K562 (cell line): ENCODE measurements around the gene PCCA. TPM values are rescaled to one million over a fixed set of nuclear protein-coding genes. Genes with fewer than 3 reads are reported as not detected.

Source experiments
- ATAC-seq: fragments of 200-7000 bp; cut with Tn5 transposase; 3 replicates; pipeline ENCODE4 v1.9.1; 2020; ENCODE audit warnings: moderate library complexity
- BruUV-seq: library from RNA; stranded (reverse); fragments of 400-500 nt; replicated peaks from 2 replicates; lab custom pipeline; 2021; lab: Mats Ljungman, UMichigan
- CTCF ChIA-PET: fragments of 300-600 bp; formaldehyde crosslinking; extraction: SDS; loops from one replicate; lab custom pipeline; 2021; ENCODE audit warnings: low intra/inter-chr PET ratio; lab: Yijun Ruan, JAX
- POLR2A ChIA-PET: fragments of 300-600, 350-650 bp; sonication (Branson Sonifier 250); formaldehyde crosslinking; extraction: SDS; loops from one replicate; lab custom pipeline; 2021; ENCODE audit warnings: antibody characterized with exemption, inconsistent platforms; lab: Yijun Ruan, JAX
- DNase-seq, 4 experiments: peaks; one replicate each; pipeline versions ENCODE4 v3.0.0 to v3.0.0-alpha.2; 2011 to 2018; ENCODE audit warnings: low spot score in 3 of 4, mixed read lengths in 3 of 4; ENCODE audit errors: extremely low read depth in 1 of 4
- FAIRE-seq: peaks from 2 replicates; lab custom pipeline; 2011; peaks lifted over from hg19 to GRCh38; lab: Jason Lieb, UNC
- H2AFZ ChIP-seq: 2 replicates; pipeline ENCODE4 v1.6.0; 2011; ENCODE audit warnings: low read depth, low read length, control low read depth, inconsistent platforms
- H3K27ac ChIP-seq: fragments of 200-600 bp; 3 replicates; pipeline ENCODE4 v1.8.0; 2011; ENCODE audit warnings: low read depth, mild to moderate bottlenecking, control low read depth, inconsistent platforms, low read length, moderate library complexity, mixed read lengths; ENCODE audit errors: extremely low read depth
- H3K27me3 ChIP-seq, 2 experiments: fragments of 300-600 bp in 1 of 2; 2 replicates in 1 of 2; 3 replicates in 1 of 2; pipeline versions ENCODE4 v1.6.0 to v1.8.0; 2011; ENCODE audit warnings: inconsistent platforms in 2 of 2, low read length in 2 of 2, mild to moderate bottlenecking in 1 of 2, mixed read lengths in 1 of 2, moderate library complexity in 1 of 2; ENCODE audit not compliant: control insufficient read depth in 2 of 2, insufficient read depth in 2 of 2
- H3K36me3 ChIP-seq: fragments of 300-600 bp; 3 replicates; pipeline ENCODE4 v1.8.0; 2011; ENCODE audit warnings: mild to moderate bottlenecking, low read length, inconsistent platforms; ENCODE audit not compliant: control insufficient read depth, insufficient read depth
- H3K4me1 ChIP-seq, 2 experiments: fragments of 200-600 bp in 1 of 2; replicated peaks in 1 of 2; 2 replicates in 1 of 2; 3 replicates in 1 of 2; pipeline versions ENCODE4 v1.5.1 to v1.8.0; 2011; ENCODE audit warnings: inconsistent platforms in 2 of 2, low read length in 2 of 2, mild to moderate bottlenecking in 1 of 2, mixed read lengths in 1 of 2, moderate library complexity in 1 of 2; ENCODE audit not compliant: control insufficient read depth in 2 of 2, insufficient read depth in 2 of 2
- H3K4me2 ChIP-seq: 2 replicates; pipeline ENCODE4 v1.6.1; 2011; ENCODE audit warnings: low read length, control low read depth, inconsistent platforms, mixed read lengths; ENCODE audit not compliant: insufficient read depth
- H3K4me3 ChIP-seq: fragments of 200-600 bp; sonication (generic), shearing (Covaris generic); 2 replicates; pipeline ENCODE4 v1.5.1; 2016; ENCODE audit warnings: control low read depth, inconsistent platforms
- H3K79me2 ChIP-seq: fragments of 200-600 bp; 3 replicates; pipeline ENCODE4 v1.8.0; 2011; ENCODE audit warnings: low read length, inconsistent platforms; ENCODE audit not compliant: control insufficient read depth, insufficient read depth
- H3K9ac ChIP-seq, 2 experiments: 2 replicates each; pipeline versions ENCODE4 v1.6.0 to v1.6.1; 2011; ENCODE audit warnings: low read depth in 2 of 2, low read length in 2 of 2, control low read depth in 1 of 2, inconsistent platforms in 1 of 2, mild to moderate bottlenecking in 1 of 2, mixed read lengths in 1 of 2; ENCODE audit not compliant: insufficient read depth in 1 of 2
- H3K9me1 ChIP-seq: one replicate; pipeline ENCODE4 v1.6.0; 2011; ENCODE audit warnings: inconsistent platforms, mild to moderate bottlenecking, low read length, moderate library complexity; ENCODE audit not compliant: control insufficient read depth, insufficient read depth
- H3K9me3 ChIP-seq: replicated peaks from 2 replicates; pipeline ENCODE4 v1.5.1; 2011; ENCODE audit warnings: low read depth, low read length, inconsistent platforms; ENCODE audit not compliant: control insufficient read depth, insufficient read depth
- H4K20me1 ChIP-seq: replicated peaks from 2 replicates; pipeline ENCODE4 v1.6.1; 2011; ENCODE audit warnings: low read length, inconsistent platforms, mixed read lengths; ENCODE audit not compliant: control insufficient read depth, insufficient read depth
- FOXK2 ChIP-seq, 2 experiments: fragments of 450-650 bp; IDR thresholded peaks in 1 of 2; conservative IDR thresholded peaks in 1 of 2; 2 replicates each; pipeline ENCODE4 v1.6.1; 2016; ENCODE audit warnings: low read depth in 2 of 2, mild to moderate bottlenecking in 1 of 2
- KAT8 ChIP-seq: fragments of 450-650 bp; IDR thresholded peaks from 2 replicates; pipeline ENCODE4 v1.6.1; 2016; ENCODE audit warnings: low read depth, mild to moderate bottlenecking
- KDM4B ChIP-seq, 2 experiments: fragments of 450-650 bp in 1 of 2; sonication (generic) in 1 of 2; IDR thresholded peaks; 2 replicates each; pipeline ENCODE4 v1.6.1; 2016 to 2017; ENCODE audit warnings: borderline replicate concordance in 2 of 2, antibody characterized with exemption in 1 of 2, low read depth in 1 of 2, mild to moderate bottlenecking in 1 of 2
- KLF6 ChIP-seq: fragments of 250-450 bp; sonication (Bioruptor Pico); IDR thresholded peaks from 2 replicates; pipeline ENCODE4 v1.4.0; 2020; ENCODE audit warnings: mild to moderate bottlenecking, moderate library complexity, borderline replicate concordance
- MED1 ChIP-seq: sonication (generic); formaldehyde crosslinking; IDR thresholded peaks from 2 replicates; pipeline ENCODE4 v1.8.1; 2023; ENCODE audit warnings: missing genetic modification reagents, borderline replicate concordance
- NR2C1 ChIP-seq, 2 experiments: fragments of 450-650 bp; IDR thresholded peaks; 2 replicates each; pipeline ENCODE4 v1.6.1; 2017; ENCODE audit warnings: mild to moderate bottlenecking in 2 of 2, antibody characterized with exemption in 1 of 2, inconsistent platforms in 1 of 2, missing compliant biosample characterization in 1 of 2, missing genetic modification characterization in 1 of 2
- RBM22 ChIP-seq: fragments of 200-400 bp; formaldehyde crosslinking; IDR thresholded peaks from 2 replicates; pipeline ENCODE4 v1.6.1; 2018; ENCODE audit warnings: low read length, low read depth; ENCODE audit not compliant: poor library complexity, severe bottlenecking
- SREBF2 ChIP-seq: sonication (generic); formaldehyde crosslinking; IDR thresholded peaks from 2 replicates; pipeline ENCODE4 v1.4.0; 2020; ENCODE audit warnings: mild to moderate bottlenecking, missing genetic modification reagents
- TARDBP ChIP-seq: fragments of 450-650 bp; IDR thresholded peaks from 2 replicates; pipeline ENCODE4 v1.6.1; 2016
- ZNF174 ChIP-seq: fragments of 250-450 bp; sonication (Bioruptor Pico); IDR thresholded peaks from 2 replicates; pipeline ENCODE4 v1.4.0; 2020; ENCODE audit warnings: mild to moderate bottlenecking
- ZNF253 ChIP-seq: fragments of 250-450 bp; sonication (Bioruptor Pico); conservative IDR thresholded peaks from 2 replicates; pipeline ENCODE4 v1.6.1; 2021; ENCODE audit warnings: mild to moderate bottlenecking
- WGBS: fragments of 100-300 bp; shearing (Covaris generic); methylation state at CpG from one replicate; pipeline ENCODE4 v1.1.6; 2016; ENCODE audit warnings: low coverage, mixed read lengths; ENCODE audit not compliant: insufficient coverage; ENCODE audit errors: missing lambda C conversion rate; 5-methylcytosine and 5-hydroxymethylcytosine counted together
- in situ Hi-C: fragments of 300-500 bp; cut with MboI; formaldehyde crosslinking; loops from 4 replicates; pipeline ENCODE4 v1.15.0; 2018; ENCODE audit warnings: inconsistent platforms, mixed read lengths
- intact Hi-C: fragments of 100-400 bp; cut with micrococcal nuclease; formaldehyde crosslinking; loops from 2 replicates; pipeline ENCODE4 v1.14.2; 2022
- polyA plus RNA-seq, 8 experiments: library from polyadenylated mRNA; depleted of rRNA in 4 of 8; stranded (reverse) in 5 of 8; unstranded in 3 of 8; fragments of >200 nt; fragmentation: Nextera tagmentation in 2 of 8; fragmentation: Illumina TruSeq in 1 of 8; extraction: Ambion mirVana in 2 of 8; extraction: Trizol in 1 of 8; gene quantifications; 2 replicates each; pipeline versions ENCODE4 v1.2.1 to v1.2.3, GENCODE V29; 2011 to 2014; ENCODE audit warnings: inconsistent platforms in 1 of 8, missing spikeins in 1 of 8
- total RNA-seq, 7 experiments: library from RNA; depleted of rRNA in 6 of 7; stranded (reverse); fragments of >200 nt in 6 of 7; fragmentation: Illumina TruSeq in 2 of 7; extraction: Trizol in 2 of 7; gene quantifications; 2 replicates each; pipeline versions ENCODE4 v1.2.1 to v1.2.3, GENCODE V29; 2011 to 2021; ENCODE audit warnings: low replicate concordance in 1 of 7
- TF ChIP-seq, protein P1 (sequence below), 2 experiments: fragments of 450-650 bp; conservative IDR thresholded peaks; 2 replicates each; pipeline ENCODE4 v1.6.1; 2017; ENCODE audit warnings: mild to moderate bottlenecking in 2 of 2, moderate library complexity in 2 of 2
- TF ChIP-seq, protein P2 (sequence below): IDR thresholded peaks from 2 replicates; pipeline ENCODE4 v1.6.1; 2012; ENCODE audit warnings: low read depth, low read length, improper control_type of control experiment, borderline replicate concordance

Gene PCCA
- total and polyA plus RNA-seq, 9 of the 15 experiments (the other 6 are each of a cell fraction or from before 2014, with no cell fraction given): 5.2 to 14.1 (median 9.7) TPM

DNA sequence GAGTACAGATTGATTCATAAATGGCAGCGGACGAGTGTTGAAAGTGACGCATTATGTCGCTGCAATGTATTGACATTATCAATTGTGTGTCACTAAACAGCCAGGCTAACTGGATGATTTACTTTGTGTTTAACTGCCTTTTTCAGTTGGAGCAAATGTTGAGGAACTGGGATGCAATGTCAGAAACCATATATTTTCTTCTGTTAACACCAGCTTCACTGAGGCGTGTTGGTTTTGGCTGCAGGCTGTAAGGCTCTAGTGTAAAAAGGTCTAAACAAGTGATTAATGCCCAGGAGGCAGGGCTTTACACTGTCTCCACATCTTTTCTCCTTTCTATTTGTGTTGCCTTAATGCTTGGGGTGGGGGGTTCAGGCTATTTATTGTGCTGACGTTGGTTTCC, 419.6 kb downstream of the PCCA start:
- Histone ChIP-seq H3K9me3 (no peaks in the 10 kb centered on the region), H4K20me1 (no peaks in the 10 kb centered on the region; the same call in 1 of the 2 replicates), H3K4me1 (no peaks in the 10 kb centered on the region), H3K27me3 (peaks cover 0 to 3% of the 10 kb centered on the region in 2 experiments; a peak in 1 of 5 replicates)
- POLR2A ChIA-PET: interaction anchor here (0.6 kb wide), 1 partner anchor 16 kb away, joined by 3 read pairs; no protein-coding TSS in a partner anchor
- TF ChIP-seq TARDBP: no peak
- TF ChIP-seq ZNF174: no peak
- no peak for TF ChIP-seq RBM22
- TF ChIP-seq, all 486 proteins: peak for 0
- FAIRE-seq (no peak), DNase-seq (no peak), ATAC-seq (no peak)
- CTCF ChIA-PET: no interaction called here
- WGBS: 59% methylated on average over 6 of the region's 6 CpGs
- no TSS peak for BruUV-seq
- Histone ChIP-seq H3K79me2 (no peaks in the 10 kb centered on the region), H3K4me3 (no peak overlapping the region), H3K9me1 (no peaks in the 10 kb centered on the region), H3K9ac (no peak overlapping the region), H3K27ac (no peak overlapping the region), H3K36me3 (no peaks in the 10 kb centered on the region), H2AFZ (no peak overlapping the region), H3K4me2 (no peak overlapping the region)
- intact Hi-C loops: no loop called here
- in situ Hi-C loops: no loop called here

DNA sequence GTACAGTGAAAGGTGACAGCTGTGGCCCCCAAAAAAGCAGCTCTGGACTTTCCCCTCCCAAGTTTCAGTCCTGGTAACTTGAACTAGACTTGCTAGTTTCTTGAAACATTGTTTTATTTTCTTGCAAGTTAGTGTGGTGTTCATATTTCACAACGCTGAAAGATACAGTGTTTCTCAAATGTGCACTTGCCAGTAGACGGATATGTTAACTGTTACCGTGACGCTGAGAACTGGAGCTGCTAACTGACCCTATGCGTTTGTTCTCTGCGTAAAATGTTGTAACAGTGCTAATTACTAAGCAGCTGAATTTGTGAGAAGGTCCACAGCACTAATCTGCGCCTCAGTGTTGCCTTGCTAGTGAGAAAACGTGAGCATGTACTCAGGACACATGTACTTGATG, 420.1 kb downstream of the PCCA start:
- in situ Hi-C loops (no loop called here), intact Hi-C loops (no loop called here)
- no TSS peak for BruUV-seq
- no peaks in the 10 kb centered on the region; the same call in 1 of the 2 replicates for H4K20me1 ChIP-seq
- DNase-seq (no peak), ATAC-seq (no peak), FAIRE-seq (no peak)
- H3K27me3 ChIP-seq: peaks cover 0 to 3% of the 10 kb centered on the region in 2 experiments; a peak in 1 of 5 replicates
- no peak overlapping the region for H3K9ac ChIP-seq
- no peaks in the 10 kb centered on the region for H3K9me1 ChIP-seq
- ChIA-PET CTCF (no interaction called here), POLR2A (interaction anchor here (0.6 kb wide), 1 partner anchor 16 kb away, joined by 3 read pairs; no protein-coding TSS in a partner anchor)
- no peak overlapping the region for H3K4me3 ChIP-seq
- H3K36me3 ChIP-seq: no peaks in the 10 kb centered on the region
- no peaks in the 10 kb centered on the region for H3K79me2 ChIP-seq
- no peaks in the 10 kb centered on the region for H3K4me1 ChIP-seq
- H3K4me2 ChIP-seq: no peak overlapping the region
- no peak overlapping the region for H2AFZ ChIP-seq
- no peaks in the 10 kb centered on the region for H3K9me3 ChIP-seq
- no peak overlapping the region for H3K27ac ChIP-seq
- WGBS: 41% methylated on average over 8 of the region's 8 CpGs
- no peak for TF ChIP-seq KDM4B (IDR thresholded peaks at IDR 0.05; ENCODE audit: borderline replicate concordance in 2 of 2, low read depth in 1 of 2)
- TF ChIP-seq, protein P1, sequence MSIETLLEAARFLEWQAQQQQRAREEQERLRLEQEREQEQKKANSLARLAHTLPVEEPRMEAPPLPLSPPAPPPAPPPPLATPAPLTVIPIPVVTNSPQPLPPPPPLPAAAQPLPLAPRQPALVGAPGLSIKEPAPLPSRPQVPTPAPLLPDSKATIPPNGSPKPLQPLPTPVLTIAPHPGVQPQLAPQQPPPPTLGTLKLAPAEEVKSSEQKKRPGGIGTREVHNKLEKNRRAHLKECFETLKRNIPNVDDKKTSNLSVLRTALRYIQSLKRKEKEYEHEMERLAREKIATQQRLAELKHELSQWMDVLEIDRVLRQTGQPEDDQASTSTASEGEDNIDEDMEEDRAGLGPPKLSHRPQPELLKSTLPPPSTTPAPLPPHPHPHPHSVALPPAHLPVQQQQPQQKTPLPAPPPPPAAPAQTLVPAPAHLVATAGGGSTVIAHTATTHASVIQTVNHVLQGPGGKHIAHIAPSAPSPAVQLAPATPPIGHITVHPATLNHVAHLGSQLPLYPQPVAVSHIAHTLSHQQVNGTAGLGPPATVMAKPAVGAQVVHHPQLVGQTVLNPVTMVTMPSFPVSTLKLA (conservative IDR thresholded peaks at IDR 0.05): no peak
- no peak for TF ChIP-seq KAT8
- TF ChIP-seq, protein P2, sequence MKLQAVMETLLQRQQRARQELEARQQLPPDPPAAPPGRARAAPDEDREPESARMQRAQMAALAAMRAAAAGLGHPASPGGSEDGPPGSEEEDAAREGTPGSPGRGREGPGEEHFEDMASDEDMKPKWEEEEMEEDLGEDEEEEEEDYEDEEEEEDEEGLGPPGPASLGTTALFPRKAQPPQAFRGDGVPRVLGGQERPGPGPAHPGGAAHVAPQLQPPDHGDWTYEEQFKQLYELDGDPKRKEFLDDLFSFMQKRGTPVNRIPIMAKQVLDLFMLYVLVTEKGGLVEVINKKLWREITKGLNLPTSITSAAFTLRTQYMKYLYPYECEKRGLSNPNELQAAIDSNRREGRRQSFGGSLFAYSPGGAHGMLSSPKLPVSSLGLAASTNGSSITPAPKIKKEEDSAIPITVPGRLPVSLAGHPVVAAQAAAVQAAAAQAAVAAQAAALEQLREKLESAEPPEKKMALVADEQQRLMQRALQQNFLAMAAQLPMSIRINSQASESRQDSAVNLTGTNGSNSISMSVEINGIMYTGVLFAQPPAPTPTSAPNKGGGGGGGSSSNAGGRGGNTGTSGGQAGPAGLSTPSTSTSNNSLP: no peak
- no peak for TF ChIP-seq ZNF253 (CRISPR knock-in tag)
- no peak for TF ChIP-seq MED1 (CRISPR knock-in tag)
- no peak for TF ChIP-seq FOXK2 (conservative IDR thresholded peaks at IDR 0.05 in 1 of 2, IDR thresholded peaks at IDR 0.05 in 1 of 2; ENCODE audit: low read depth in 2 of 2)
- TF ChIP-seq KLF6 (CRISPR knock-in tag): no peak
- TF ChIP-seq NR2C1 (IDR thresholded peaks at IDR 0.05): no peak
- TF ChIP-seq NR2C1 (tag; IDR thresholded peaks at IDR 0.05): no peak
- TF ChIP-seq SREBF2 (CRISPR knock-in tag): no peak
